Neural progenitor cell (in vitro differentiated cells): ENCODE measurements around the gene FFAR3. TPM values are rescaled to one million over a fixed set of nuclear protein-coding genes. Genes with fewer than 3 reads are reported as not detected.

Source experiments
- DNase-seq: peaks from one replicate; pipeline ENCODE4 v3.0.0-alpha.2; 2016; ENCODE audit warnings: low spot score
- H2AFZ ChIP-seq: fragments of 200-600 bp; sonication (generic); replicated peaks from 2 replicates; pipeline ENCODE4 v1.6.1; 2016; ENCODE audit warnings: antibody characterized with exemption
- H3F3A ChIP-seq: fragments of 200-600 bp; sonication (generic); 2 replicates; pipeline ENCODE4 v1.6.1; 2016; ENCODE audit warnings: antibody characterized with exemption, low read depth
- H3K27ac ChIP-seq: fragments of 200-600 bp; sonication (generic); 2 replicates; pipeline ENCODE4 v1.5.1; 2016; ENCODE audit warnings: mild to moderate bottlenecking
- H3K27me3 ChIP-seq: fragments of 200-600 bp; sonication (generic); 2 replicates; pipeline ENCODE4 v1.6.1; 2016; ENCODE audit warnings: mild to moderate bottlenecking, moderate library complexity
- H3K36me3 ChIP-seq: fragments of 200-600 bp; sonication (generic); 2 replicates; pipeline ENCODE4 v1.5.1; 2016
- H3K4me1 ChIP-seq: fragments of 200-600 bp; sonication (generic); 2 replicates; pipeline ENCODE4 v1.6.1; 2016; ENCODE audit warnings: mixed run types
- H3K4me2 ChIP-seq: fragments of 200-600 bp; sonication (generic); 2 replicates; pipeline ENCODE4 v1.6.1; 2016
- H3K4me3 ChIP-seq: fragments of 200-600 bp; sonication (generic); 2 replicates; pipeline ENCODE4 v1.5.1; 2016
- H3K79me2 ChIP-seq: fragments of 200-600 bp; sonication (generic); 2 replicates; pipeline ENCODE4 v1.6.1; 2016; ENCODE audit warnings: low read depth
- H3K9ac ChIP-seq: fragments of 200-600 bp; sonication (generic); 2 replicates; pipeline ENCODE4 v1.6.1; 2016
- H3K9me3 ChIP-seq: fragments of 200-600 bp; sonication (generic); 2 replicates; pipeline ENCODE4 v1.5.1; 2016; ENCODE audit warnings: low read depth
- H4K20me1 ChIP-seq: fragments of 200-600 bp; sonication (generic); 2 replicates; pipeline ENCODE4 v1.6.1; 2016; ENCODE audit warnings: low read depth
- H3K27ac Mint-ChIP-seq: 3 replicates; pipeline ENCODE4 v1.8.0; 2021; ENCODE audit warnings: mixed read lengths
- H3K27me3 Mint-ChIP-seq: 2 replicates; pipeline ENCODE4 v1.8.0; 2022; ENCODE audit warnings: low read depth, mild to moderate bottlenecking, inconsistent platforms, moderate library complexity, mixed read lengths; ENCODE audit not compliant: insufficient read depth
- H3K36me3 Mint-ChIP-seq: 3 replicates; pipeline ENCODE4 v1.8.0; 2021; ENCODE audit warnings: mixed read lengths
- H3K4me1 Mint-ChIP-seq: 3 replicates; pipeline ENCODE4 v1.8.0; 2021; ENCODE audit warnings: mixed read lengths
- H3K4me3 Mint-ChIP-seq: 3 replicates; pipeline ENCODE4 v1.8.0; 2021; ENCODE audit warnings: mild to moderate bottlenecking, moderate library complexity, mixed read lengths
- H3K9me3 Mint-ChIP-seq: 3 replicates; pipeline ENCODE4 v1.8.0; 2020; ENCODE audit warnings: mixed read lengths
- CTCF ChIP-seq: fragments of 200-600 bp; sonication (generic); IDR thresholded peaks from 2 replicates; pipeline ENCODE4 v1.5.1; 2017; ENCODE audit warnings: antibody characterized with exemption, mild to moderate bottlenecking
- EZH2 ChIP-seq: fragments of 200-600 bp; sonication (generic); IDR thresholded peaks from 2 replicates; pipeline ENCODE4 v1.6.1; 2017; ENCODE audit warnings: antibody characterized with exemption, mild to moderate bottlenecking, moderate library complexity
- EZH2phosphoT487 ChIP-seq: fragments of 200-600 bp; sonication (generic); IDR thresholded peaks from 2 replicates; pipeline ENCODE4 v1.6.1; 2017; ENCODE audit warnings: antibody characterized with exemption
- total RNA-seq: library from RNA; depleted of rRNA; stranded (reverse); fragments of >200 nt; gene quantifications from 2 replicates; pipeline ENCODE4 v1.2.3, GENCODE V29; 2015; ENCODE audit warnings: low replicate concordance

Gene FFAR3
- total RNA-seq, 1 donor from 2014 or later, result not detected

GRCh38 chr19:35381926-35382325 lies 23.7 kb downstream of the FFAR3 start:
- peaks cover 2% of the 10 kb centered on the region for H3K36me3 Mint-ChIP-seq
- Histone ChIP-seq H3K4me1 (no peaks in the 10 kb centered on the region), H3F3A (no peaks in the 10 kb centered on the region), H3K27me3 (no peaks in the 10 kb centered on the region), H2AFZ (no peak overlapping the region), H3K36me3 (no peaks in the 10 kb centered on the region), H3K9me3 (peaks cover 14% of the 10 kb centered on the region), H3K79me2 (no peaks in the 10 kb centered on the region), H3K4me3 (no peak overlapping the region), H3K9ac (no peak overlapping the region), H3K4me2 (no peak overlapping the region), H3K27ac (no peak overlapping the region), H4K20me1 (no peaks in the 10 kb centered on the region)
- no peaks in the 10 kb centered on the region for H3K4me1 Mint-ChIP-seq
- H3K27me3 Mint-ChIP-seq, result peaks cover 4% of the 10 kb centered on the region
- TF ChIP-seq EZH2, result no peak
- no peak for TF ChIP-seq CTCF
- TF ChIP-seq EZH2phosphoT487, result no peak
- H3K4me3 Mint-ChIP-seq, result no peak overlapping the region
- no peak for DNase-seq
- H3K27ac Mint-ChIP-seq, result no peak overlapping the region
- H3K9me3 Mint-ChIP-seq, result peaks cover 27% of the 10 kb centered on the region

GRCh38 chr19:35383536-35383935 lies 25.3 kb downstream of the FFAR3 start:
- H3F3A ChIP-seq, result no peaks in the 10 kb centered on the region
- Mint-ChIP-seq H3K4me1 (no peaks in the 10 kb centered on the region), H3K36me3 (peaks cover 2% of the 10 kb centered on the region), H3K4me3 (no peak overlapping the region), H3K27ac (no peak overlapping the region), H3K9me3 (peaks cover 37% of the 10 kb centered on the region), H3K27me3 (peaks cover 9% of the 10 kb centered on the region)
- peaks cover 19% of the 10 kb centered on the region for H3K9me3 ChIP-seq
- H3K27me3 ChIP-seq, result no peaks in the 10 kb centered on the region
- H3K27ac ChIP-seq, result no peak overlapping the region
- no peaks in the 10 kb centered on the region for H3K79me2 ChIP-seq
- no peak for DNase-seq
- H4K20me1 ChIP-seq, result no peaks in the 10 kb centered on the region
- H3K36me3 ChIP-seq, result no peaks in the 10 kb centered on the region
- TF ChIP-seq EZH2 (no peak), CTCF (no peak), EZH2phosphoT487 (no peak)
- no peaks in the 10 kb centered on the region for H3K4me1 ChIP-seq
- no peak overlapping the region for H3K4me3 ChIP-seq
- no peak overlapping the region for H3K9ac ChIP-seq
- H2AFZ ChIP-seq, result no peak overlapping the region
- H3K4me2 ChIP-seq, result no peak overlapping the region

GRCh38 chr19:35388277-35389054 lies 30.2 kb downstream of the FFAR3 start:
- Histone ChIP-seq H3K27ac (no peak overlapping the region), H3K4me3 (no peak overlapping the region), H3F3A (no peaks in the 10 kb centered on the region), H3K4me2 (no peak overlapping the region), H3K27me3 (no peaks in the 10 kb centered on the region), H2AFZ (no peak overlapping the region), H3K4me1 (no peaks in the 10 kb centered on the region), H3K36me3 (no peaks in the 10 kb centered on the region), H3K9ac (no peak overlapping the region), H3K79me2 (no peaks in the 10 kb centered on the region), H3K9me3 (peaks cover 19% of the 10 kb centered on the region), H4K20me1 (no peaks in the 10 kb centered on the region)
- TF ChIP-seq EZH2phosphoT487 (no peak), EZH2 (no peak), CTCF (no peak)
- Mint-ChIP-seq H3K36me3 (peaks cover 2% of the 10 kb centered on the region), H3K9me3 (peaks cover 30% of the 10 kb centered on the region), H3K27ac (no peak overlapping the region), H3K27me3 (peaks cover 5% of the 10 kb centered on the region), H3K4me3 (no peak overlapping the region), H3K4me1 (no peaks in the 10 kb centered on the region)
- DNase-seq, result no peak
